Measurements from ENCODE around the gene ABCA9.
"Not testable (repeated sequence)": the region's sequence is repeated elsewhere in the genome, so short reads cannot be mapped to it uniquely, and the experiment has no call there.

The ABCA9 gene

DNA sequence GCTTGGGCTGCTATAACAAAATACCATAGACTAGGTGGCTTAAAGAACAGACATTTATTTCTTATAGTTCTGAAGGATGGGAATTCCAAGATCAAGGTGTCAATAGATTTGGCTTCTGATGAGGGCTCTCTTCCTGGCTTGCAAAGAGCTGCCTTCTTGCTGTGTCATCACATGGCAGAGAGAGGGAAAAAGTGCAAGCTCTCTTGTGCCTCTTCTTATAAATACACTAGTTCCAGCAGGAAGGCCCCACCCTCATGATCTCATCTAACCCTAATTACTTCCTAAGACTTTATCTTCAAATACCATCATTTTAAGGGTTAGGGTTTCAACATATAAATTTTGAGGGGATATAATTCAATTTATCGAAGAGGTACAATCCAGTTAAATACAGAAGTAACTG lies 30.6 kb downstream of the ABCA9 start:
- Histone ChIP-seq H3K4me3 (no peak overlapping the region), H3K36me3 (ENCODE audit: insufficient read depth, low read length) (no peaks in the 10 kb centered on the region), H3K9ac (ENCODE audit: insufficient read length) (no peak overlapping the region), H3K27ac (no peak overlapping the region), H3K9me3 (ENCODE audit: low read depth, low read length) (no peaks in the 10 kb centered on the region)
- no peak for DNase-seq (ENCODE audit: low read depth, low spot score)
- TF ChIP-seq FOXP2 (optimal IDR thresholded peaks at IDR 0.05; ENCODE audit: control extremely low read depth, extremely low read length, insufficient read depth) (no peak), POLR2AphosphoS5 (IDR thresholded peaks at IDR 0.05; ENCODE audit: borderline replicate concordance, low read depth, low read length) (no peak), EZH2 (IDR thresholded peaks at IDR 0.05) (no peak)

DNA sequence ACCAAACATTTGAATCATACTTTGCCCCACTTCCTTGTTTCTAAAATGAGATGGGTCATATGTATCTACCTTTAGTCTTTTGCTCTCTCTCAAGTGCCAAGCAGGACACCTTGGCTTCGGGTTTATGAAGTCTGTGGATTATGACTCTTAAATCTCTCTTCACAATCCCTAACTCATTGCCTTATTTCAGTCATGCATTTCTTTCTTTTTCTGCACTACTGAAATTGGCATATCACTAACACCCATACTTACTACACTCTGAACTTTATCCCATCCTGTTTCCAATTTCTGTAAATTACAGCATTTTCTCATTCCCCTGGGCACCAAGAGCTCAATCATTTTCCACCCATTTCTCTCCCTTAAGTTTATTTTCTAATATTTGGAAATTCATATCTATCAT lies 42.0 kb downstream of the ABCA9 start:
- TF ChIP-seq FOXP2 (optimal IDR thresholded peaks at IDR 0.05; ENCODE audit: control extremely low read depth, extremely low read length, insufficient read depth): no peak
- no peak for TF ChIP-seq POLR2AphosphoS5 (IDR thresholded peaks at IDR 0.05; ENCODE audit: borderline replicate concordance, low read depth, low read length)
- TF ChIP-seq EZH2 (IDR thresholded peaks at IDR 0.05): no peak
- H3K9me3 ChIP-seq (ENCODE audit: low read depth, low read length): no peaks in the 10 kb centered on the region
- DNase-seq (ENCODE audit: low read depth, low spot score): no peak
- H3K27ac ChIP-seq: no peak overlapping the region
- no peaks in the 10 kb centered on the region for H3K36me3 ChIP-seq (ENCODE audit: insufficient read depth, low read length)
- no peak overlapping the region for H3K4me3 ChIP-seq
- no peak overlapping the region for H3K9ac ChIP-seq (ENCODE audit: insufficient read length)

- H3K36me3 ChIP-seq (ENCODE audit: insufficient read depth, low read length): no peaks in the 10 kb centered on the region
- H3K9ac ChIP-seq (ENCODE audit: insufficient read length): no peak overlapping the region
- DNase-seq (ENCODE audit: low read depth, low spot score): no peak
- no peak for TF ChIP-seq EZH2 (IDR thresholded peaks at IDR 0.05)
- TF ChIP-seq POLR2AphosphoS5 (IDR thresholded peaks at IDR 0.05; ENCODE audit: borderline replicate concordance, low read depth, low read length): no peak
- no peak for TF ChIP-seq FOXP2 (optimal IDR thresholded peaks at IDR 0.05; ENCODE audit: control extremely low read depth, extremely low read length, insufficient read depth)
- no peak overlapping the region for H3K4me3 ChIP-seq
- no peak overlapping the region for H3K27ac ChIP-seq
- H3K9me3 ChIP-seq (ENCODE audit: low read depth, low read length): no peaks in the 10 kb centered on the region
Measured at GRCh38 chr17:69018022-69018615, 42.6 kb downstream of the ABCA9 start.

GRCh38 chr17:69015631-69016030 lies 45.1 kb downstream of the ABCA9 start:
- Histone ChIP-seq H3K9me3 (ENCODE audit: low read depth, low read length) (no peaks in the 10 kb centered on the region), H3K27ac (no peak overlapping the region), H3K9ac (ENCODE audit: insufficient read length) (no peak overlapping the region), H3K36me3 (ENCODE audit: insufficient read depth, low read length) (no peaks in the 10 kb centered on the region), H3K4me3 (no peak overlapping the region)
- TF ChIP-seq POLR2AphosphoS5 (IDR thresholded peaks at IDR 0.05; ENCODE audit: borderline replicate concordance, low read depth, low read length) (no peak), FOXP2 (optimal IDR thresholded peaks at IDR 0.05; ENCODE audit: control extremely low read depth, extremely low read length, insufficient read depth) (no peak), EZH2 (IDR thresholded peaks at IDR 0.05) (no peak)
- no peak for DNase-seq (ENCODE audit: low read depth, low spot score)

DNA sequence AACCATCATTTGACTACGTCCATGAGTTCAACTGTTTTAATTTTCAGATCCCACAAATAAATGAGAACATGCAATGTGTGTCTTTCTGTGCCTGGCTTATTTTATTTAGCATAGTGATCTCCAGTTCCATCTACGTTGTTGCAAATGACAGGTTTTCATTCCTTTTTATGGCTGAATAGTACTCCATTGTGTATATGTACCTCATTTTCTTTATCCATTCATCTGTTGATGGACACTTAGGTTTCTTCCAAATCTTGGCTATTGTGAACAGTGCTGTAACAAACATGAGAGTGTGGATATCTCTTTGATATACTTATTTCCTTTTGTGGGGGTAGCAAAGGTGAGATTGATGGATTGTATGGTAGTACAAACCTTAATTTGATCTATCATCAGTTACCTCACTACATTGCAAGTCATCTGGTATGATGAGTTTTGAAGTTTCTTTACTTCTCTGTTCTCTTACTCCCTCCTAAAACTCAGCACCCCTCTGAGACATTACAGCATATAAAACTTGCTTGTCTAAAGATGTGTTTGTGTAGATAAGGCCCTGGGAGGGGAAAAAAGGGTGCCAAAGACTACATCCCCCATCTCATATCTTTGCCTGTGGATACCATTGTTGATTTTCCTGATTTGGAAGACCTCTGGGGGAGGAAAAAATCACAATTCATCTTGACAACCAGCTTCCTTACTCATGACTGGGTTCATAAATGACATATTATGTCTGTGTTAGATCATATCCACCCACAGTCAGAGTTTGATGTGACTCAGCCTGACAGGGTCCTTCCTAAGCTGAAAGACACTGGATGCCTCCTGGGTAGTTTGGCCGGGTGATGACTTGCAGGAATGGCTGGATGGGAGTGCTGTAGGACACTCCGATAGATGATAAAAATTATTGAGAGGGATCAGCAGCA lies 47.6 kb downstream of the ABCA9 start:
- Histone ChIP-seq H3K9ac (ENCODE audit: insufficient read length) (no peak overlapping the region), H3K36me3 (ENCODE audit: insufficient read depth, low read length) (no peaks in the 10 kb centered on the region), H3K4me3 (no peak overlapping the region), H3K9me3 (ENCODE audit: low read depth, low read length) (no peaks in the 10 kb centered on the region), H3K27ac (no peak overlapping the region)
- TF ChIP-seq EZH2 (IDR thresholded peaks at IDR 0.05): no peak
- TF ChIP-seq FOXP2 (optimal IDR thresholded peaks at IDR 0.05; ENCODE audit: control extremely low read depth, extremely low read length, insufficient read depth): no peak
- no peak for TF ChIP-seq POLR2AphosphoS5 (IDR thresholded peaks at IDR 0.05; ENCODE audit: borderline replicate concordance, low read depth, low read length)
- DNase-seq (ENCODE audit: low read depth, low spot score): no peak

- no peak overlapping the region for H3K4me3 ChIP-seq
- no peak overlapping the region for H3K9ac ChIP-seq (ENCODE audit: insufficient read length)
- TF ChIP-seq EZH2 (IDR thresholded peaks at IDR 0.05) (no peak), POLR2AphosphoS5 (IDR thresholded peaks at IDR 0.05; ENCODE audit: borderline replicate concordance, low read depth, low read length) (no peak), FOXP2 (optimal IDR thresholded peaks at IDR 0.05; ENCODE audit: control extremely low read depth, extremely low read length, insufficient read depth) (no peak)
- no peaks in the 10 kb centered on the region for H3K9me3 ChIP-seq (ENCODE audit: low read depth, low read length)
- DNase-seq (ENCODE audit: low read depth, low spot score): no peak
- no peaks in the 10 kb centered on the region for H3K36me3 ChIP-seq (ENCODE audit: insufficient read depth, low read length)
- no peak overlapping the region for H3K27ac ChIP-seq
Measured at GRCh38 chr17:69009930-69010329, 50.8 kb downstream of the ABCA9 start.

- H3K9me3 ChIP-seq (ENCODE audit: low read depth, low read length); DNase-seq (ENCODE audit: low read depth, low spot score); H3K9ac ChIP-seq (ENCODE audit: insufficient read length); H3K36me3 ChIP-seq (ENCODE audit: insufficient read depth, low read length); H3K4me3 ChIP-seq; H3K27ac ChIP-seq: not testable (repeated sequence)
Measured at GRCh38 chr17:69004759-69005158, 56.0 kb downstream of the ABCA9 start.

DNA sequence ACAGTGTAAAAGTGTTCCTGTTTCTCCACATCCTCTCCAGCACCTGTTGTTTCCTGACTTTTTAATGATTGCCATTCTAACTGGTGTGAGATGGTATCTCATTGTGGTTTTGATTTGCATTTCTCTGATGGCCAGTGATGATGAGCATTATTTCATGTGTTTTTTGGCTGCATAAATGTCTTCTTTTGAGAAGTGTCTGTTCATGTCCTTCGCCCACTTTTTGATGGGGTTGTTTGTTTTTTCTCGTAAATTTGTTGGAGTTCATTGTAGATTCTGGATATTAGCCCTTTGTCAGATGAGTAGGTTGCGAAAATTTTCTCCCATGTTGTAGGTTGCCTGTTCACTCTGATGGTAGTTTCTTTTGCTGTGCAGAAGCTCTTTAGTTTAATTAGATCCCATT lies 61.0 kb downstream of the ABCA9 start:
- not testable (repeated sequence) for H3K4me3 ChIP-seq; H3K9ac ChIP-seq (ENCODE audit: insufficient read length); H3K36me3 ChIP-seq (ENCODE audit: insufficient read depth, low read length); DNase-seq (ENCODE audit: low read depth, low spot score); H3K27ac ChIP-seq; H3K9me3 ChIP-seq (ENCODE audit: low read depth, low read length)

DNA sequence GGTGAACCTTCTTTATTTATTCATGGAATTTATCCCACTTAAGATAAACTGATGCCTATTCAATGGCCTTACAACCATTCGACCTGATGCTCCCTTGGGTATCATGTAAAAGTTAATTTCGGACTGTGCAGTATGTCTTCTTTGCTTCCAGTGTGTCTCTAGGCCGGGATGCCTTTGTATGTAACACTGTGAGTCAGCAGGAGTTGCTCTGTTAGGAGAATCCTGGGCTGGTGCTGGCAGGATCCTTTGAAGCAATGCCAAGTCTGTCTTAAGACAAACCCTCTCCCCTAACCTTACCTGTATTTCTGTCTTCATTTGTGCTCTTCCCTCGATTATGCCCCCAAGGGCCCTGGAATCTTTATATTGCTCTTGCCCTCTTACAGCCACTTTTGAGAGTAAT lies 67.6 kb downstream of the ABCA9 start:
- no peak overlapping the region for H3K9ac ChIP-seq (ENCODE audit: insufficient read length)
- H3K9me3 ChIP-seq (ENCODE audit: low read depth, low read length): no peaks in the 10 kb centered on the region
- no peak overlapping the region for H3K27ac ChIP-seq
- no peak for TF ChIP-seq FOXP2 (optimal IDR thresholded peaks at IDR 0.05; ENCODE audit: control extremely low read depth, extremely low read length, insufficient read depth)
- TF ChIP-seq EZH2 (IDR thresholded peaks at IDR 0.05): no peak
- TF ChIP-seq POLR2AphosphoS5 (IDR thresholded peaks at IDR 0.05; ENCODE audit: borderline replicate concordance, low read depth, low read length): no peak
- no peak for DNase-seq (ENCODE audit: low read depth, low spot score)
- H3K4me3 ChIP-seq: no peak overlapping the region
- no peaks in the 10 kb centered on the region for H3K36me3 ChIP-seq (ENCODE audit: insufficient read depth, low read length)

Measured in SK-N-MC (cell line).